ENCODE measurements around the gene ZNF333.
"Not testable (repeated sequence)": the region's sequence is repeated elsewhere in the genome, so short reads cannot be mapped to it uniquely, and the experiment has no call there.

Gene ZNF333

GRCh38 chr19:14770136-14770535 is 80.3 kb downstream of the ZNF333 start:
- no peak for DNase-seq

GRCh38 chr19:14770944-14771839 is 81.3 kb downstream of the ZNF333 start:
- DNase-seq: no peak

- no peak for DNase-seq
Measured at GRCh38 chr19:14772467-14772866, 82.6 kb downstream of the ZNF333 start.

- no peak for DNase-seq
Measured at GRCh38 chr19:14772995-14773394, 83.1 kb downstream of the ZNF333 start.

GRCh38 chr19:14773722-14774121 is 83.9 kb downstream of the ZNF333 start:
- not testable (repeated sequence) for DNase-seq

GRCh38 chr19:14774373-14774772 is 84.5 kb downstream of the ZNF333 start:
- no peak for DNase-seq

- DNase-seq: not testable (repeated sequence)
Measured at GRCh38 chr19:14775326-14775725, 85.5 kb downstream of the ZNF333 start.

- no peak for DNase-seq
Measured at GRCh38 chr19:14775869-14776586, 86.2 kb downstream of the ZNF333 start.

GRCh38 chr19:14777645-14778044 is 87.8 kb downstream of the ZNF333 start:
- not testable (repeated sequence) for DNase-seq

GRCh38 chr19:14778110-14778845 is 88.4 kb downstream of the ZNF333 start, which contains the start of gene ADGRE2:
Gene ADGRE2, minus strand, starts transcription at chr19:14778560. Its CDS starts 1,804 bp downstream, at chr19:14776756.
- DNase-seq: not testable (repeated sequence)

GRCh38 chr19:14779151-14779550 is 89.3 kb downstream of the ZNF333 start:
- no peak for DNase-seq

- DNase-seq: not testable (repeated sequence)
Measured at GRCh38 chr19:14780622-14781225, 90.9 kb downstream of the ZNF333 start.

GRCh38 chr19:14781713-14782536 is 92.1 kb downstream of the ZNF333 start:
- not testable (repeated sequence) for DNase-seq

- DNase-seq: no peak
Measured at GRCh38 chr19:14782626-14783409, 93.0 kb downstream of the ZNF333 start.
